ENCODE measurements around the gene SMTN.
"Not testable (repeated sequence)": the region's sequence is repeated elsewhere in the genome, so short reads cannot be mapped to it uniquely, and the experiment has no call there.

SMTN gene

GRCh38 chr22:31104869-31105268 lies 23.8 kb downstream of the SMTN start:
- peak; percentile 39 for DNase-seq (ENCODE audit: low read depth, low spot score)

- no peak for DNase-seq (ENCODE audit: low read depth, low spot score)
Measured at GRCh38 chr22:31105282-31105929, 24.3 kb downstream of the SMTN start.

GRCh38 chr22:31106001-31106571 lies 25.0 kb downstream of the SMTN start:
- no peak for DNase-seq (ENCODE audit: low read depth, low spot score)

GRCh38 chr22:31106731-31107177 lies 25.6 kb downstream of the SMTN start:
- DNase-seq (ENCODE audit: low read depth, low spot score), result no peak

GRCh38 chr22:31107178-31107893 lies 26.2 kb downstream of the SMTN start, which contains the start of gene SELENOM:
Gene SELENOM, minus strand, starts transcription at chr22:31107568. Its CDS starts 63 bp downstream, at chr22:31107505.
- peak; percentile 99 for DNase-seq (ENCODE audit: low read depth, low spot score)

GRCh38 chr22:31107894-31108218 lies 26.7 kb downstream of the SMTN start:
- no peak for DNase-seq (ENCODE audit: low read depth, low spot score)

- not testable (repeated sequence) for DNase-seq (ENCODE audit: low read depth, low spot score)
Measured at GRCh38 chr22:31112547-31113091, 31.5 kb downstream of the SMTN start.

GRCh38 chr22:31118046-31118820 lies 37.1 kb downstream of the SMTN start:
- no peak for DNase-seq (ENCODE audit: low read depth, low spot score)

- no peak for DNase-seq (ENCODE audit: low read depth, low spot score)
Measured at GRCh38 chr22:31119026-31119717, 38.1 kb downstream of the SMTN start.

- no peak for DNase-seq (ENCODE audit: low read depth, low spot score)
Measured at GRCh38 chr22:31120230-31120629, 39.1 kb downstream of the SMTN start.

GRCh38 chr22:31120642-31121041 lies 39.5 kb downstream of the SMTN start:
- DNase-seq (ENCODE audit: low read depth, low spot score), result no peak

- DNase-seq (ENCODE audit: low read depth, low spot score), result no peak
Measured at GRCh38 chr22:31121403-31121802, 40.3 kb downstream of the SMTN start.

- DNase-seq (ENCODE audit: low read depth, low spot score), result no peak
Measured at GRCh38 chr22:31122196-31122531, 41.0 kb downstream of the SMTN start.

- DNase-seq (ENCODE audit: low read depth, low spot score), result peak; percentile 81
Measured at GRCh38 chr22:31122532-31123291, 41.6 kb downstream of the SMTN start, which contains the start of gene INPP5J. Gene INPP5J, plus strand, starts transcription at chr22:31122966. Its CDS starts 49 bp downstream, at chr22:31123015.

GRCh38 chr22:31123292-31123602 lies 42.1 kb downstream of the SMTN start:
- no peak for DNase-seq (ENCODE audit: low read depth, low spot score)

GRCh38 chr22:31124290-31124689 lies 43.2 kb downstream of the SMTN start:
- DNase-seq (ENCODE audit: low read depth, low spot score), result no peak

- DNase-seq (ENCODE audit: low read depth, low spot score), result no peak
Measured at GRCh38 chr22:31124811-31125465, 43.8 kb downstream of the SMTN start.

- no peak for DNase-seq (ENCODE audit: low read depth, low spot score)
Measured at GRCh38 chr22:31125521-31126117, 44.5 kb downstream of the SMTN start.

GRCh38 chr22:31126128-31126868 lies 45.2 kb downstream of the SMTN start:
- DNase-seq (ENCODE audit: low read depth, low spot score), result no peak

Data from astrocyte of the hippocampus (primary cell).